ENCODE measurements around the gene TSC2.

Gene TSC2

DNA sequence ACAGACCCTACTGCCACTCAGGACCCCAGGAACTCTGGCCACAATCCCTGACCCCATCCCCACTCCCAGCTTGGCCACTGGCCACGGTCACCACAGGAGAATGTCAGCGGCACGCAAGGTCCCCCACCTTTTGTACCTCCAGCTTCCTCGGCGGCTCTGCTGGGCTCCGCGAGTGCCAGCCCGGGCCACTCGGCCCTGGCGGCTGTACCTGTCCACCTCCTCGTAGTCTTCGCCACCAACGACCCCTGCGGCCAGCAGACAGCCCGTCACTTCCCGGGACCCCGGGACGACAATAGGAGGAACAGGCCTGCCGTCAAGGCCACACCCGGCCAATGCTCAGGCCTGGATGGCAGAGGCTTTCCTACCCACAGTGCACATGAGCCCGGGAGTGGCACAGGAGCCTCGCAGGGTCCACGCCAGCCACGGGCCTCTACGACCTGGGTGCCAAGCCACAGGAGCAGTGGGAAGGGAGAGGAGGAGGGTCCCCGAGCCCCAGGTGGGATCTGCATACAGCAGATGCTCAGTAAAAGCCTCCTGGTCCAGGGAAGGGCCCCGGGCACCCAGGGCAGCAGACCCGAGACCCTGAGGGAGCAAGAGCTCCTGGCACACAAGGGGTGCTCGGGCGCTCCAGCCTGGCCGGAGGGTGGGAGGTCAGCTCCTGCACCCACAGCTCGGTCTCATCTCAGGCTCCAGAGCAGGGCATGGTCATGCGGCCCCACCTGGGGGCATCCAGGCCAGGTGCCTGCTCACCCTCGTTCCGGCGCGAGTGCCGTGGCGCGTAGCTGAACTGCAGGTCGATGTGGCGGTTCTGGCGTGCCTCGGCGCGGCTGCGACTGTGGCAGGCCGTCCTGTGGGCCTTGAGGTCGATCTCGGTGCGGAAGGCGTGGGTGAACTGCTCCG lies 46.1 kb upstream of the TSC2 start:
- TF ChIP-seq, protein P1, sequence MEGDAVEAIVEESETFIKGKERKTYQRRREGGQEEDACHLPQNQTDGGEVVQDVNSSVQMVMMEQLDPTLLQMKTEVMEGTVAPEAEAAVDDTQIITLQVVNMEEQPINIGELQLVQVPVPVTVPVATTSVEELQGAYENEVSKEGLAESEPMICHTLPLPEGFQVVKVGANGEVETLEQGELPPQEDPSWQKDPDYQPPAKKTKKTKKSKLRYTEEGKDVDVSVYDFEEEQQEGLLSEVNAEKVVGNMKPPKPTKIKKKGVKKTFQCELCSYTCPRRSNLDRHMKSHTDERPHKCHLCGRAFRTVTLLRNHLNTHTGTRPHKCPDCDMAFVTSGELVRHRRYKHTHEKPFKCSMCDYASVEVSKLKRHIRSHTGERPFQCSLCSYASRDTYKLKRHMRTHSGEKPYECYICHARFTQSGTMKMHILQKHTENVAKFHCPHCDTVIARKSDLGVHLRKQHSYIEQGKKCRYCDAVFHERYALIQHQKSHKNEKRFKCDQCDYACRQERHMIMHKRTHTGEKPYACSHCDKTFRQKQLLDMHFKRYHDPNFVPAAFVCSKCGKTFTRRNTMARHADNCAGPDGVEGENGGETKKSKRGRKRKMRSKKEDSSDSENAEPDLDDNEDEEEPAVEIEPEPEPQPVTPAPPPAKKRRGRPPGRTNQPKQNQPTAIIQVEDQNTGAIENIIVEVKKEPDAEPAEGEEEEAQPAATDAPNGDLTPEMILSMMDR (IDR thresholded peaks at IDR 0.05; ENCODE audit: low read depth, low read length) = no peak
- no peak overlapping the region for H3K4me3 ChIP-seq (replicated peaks in 1 of 2; ENCODE audit: low read depth in 2 of 2, low read length in 2 of 2)
- DNase-seq (ENCODE audit: low read depth in 2 of 2) = no peak

DNA sequence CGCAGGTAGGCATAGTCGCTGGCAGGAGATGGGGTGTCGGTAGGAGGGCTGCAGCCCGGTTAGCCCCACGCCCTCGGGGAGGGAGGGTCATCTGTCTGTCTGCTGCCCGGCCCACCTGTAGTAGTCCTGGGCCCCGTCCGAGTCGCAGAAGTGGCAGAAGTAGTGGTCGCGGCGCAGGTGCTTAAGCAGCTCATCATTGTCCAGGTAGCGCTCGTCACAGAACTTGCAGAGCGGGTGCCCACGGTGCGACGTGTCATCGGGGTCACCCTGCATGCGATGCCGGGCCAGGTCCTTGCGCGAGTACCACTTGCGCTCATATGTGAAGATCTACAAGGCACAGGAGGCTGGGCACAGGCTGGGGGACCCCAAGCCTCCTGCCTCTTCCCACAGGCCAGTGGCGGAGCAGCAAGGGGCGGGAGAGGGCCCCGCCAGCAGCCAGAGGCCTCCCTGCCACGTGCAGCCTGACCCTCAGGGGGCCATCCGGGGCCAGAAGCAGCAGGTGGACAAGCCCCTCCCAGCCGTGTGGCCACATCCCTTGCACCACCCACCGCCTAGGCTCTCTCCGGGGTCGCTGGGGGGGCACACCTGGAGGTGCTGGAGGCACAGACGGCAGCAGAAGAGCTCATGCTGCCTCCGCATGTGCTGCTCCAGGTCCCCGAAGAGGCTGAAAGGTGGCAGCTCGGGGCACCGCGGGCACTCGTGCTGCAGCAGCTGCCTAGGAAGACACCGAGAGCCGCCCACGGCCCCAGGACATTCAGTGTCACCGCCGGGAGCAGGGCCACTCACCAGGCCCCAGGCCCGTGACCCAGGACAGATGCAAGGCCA lies 45.2 kb upstream of the TSC2 start:
- no peak for DNase-seq (ENCODE audit: low read depth in 2 of 2)
- TF ChIP-seq, protein P1 (IDR thresholded peaks at IDR 0.05; ENCODE audit: low read depth, low read length) = no peak
- H3K4me3 ChIP-seq (replicated peaks in 1 of 2; ENCODE audit: low read depth in 2 of 2, low read length in 2 of 2) = no peak overlapping the region

DNA sequence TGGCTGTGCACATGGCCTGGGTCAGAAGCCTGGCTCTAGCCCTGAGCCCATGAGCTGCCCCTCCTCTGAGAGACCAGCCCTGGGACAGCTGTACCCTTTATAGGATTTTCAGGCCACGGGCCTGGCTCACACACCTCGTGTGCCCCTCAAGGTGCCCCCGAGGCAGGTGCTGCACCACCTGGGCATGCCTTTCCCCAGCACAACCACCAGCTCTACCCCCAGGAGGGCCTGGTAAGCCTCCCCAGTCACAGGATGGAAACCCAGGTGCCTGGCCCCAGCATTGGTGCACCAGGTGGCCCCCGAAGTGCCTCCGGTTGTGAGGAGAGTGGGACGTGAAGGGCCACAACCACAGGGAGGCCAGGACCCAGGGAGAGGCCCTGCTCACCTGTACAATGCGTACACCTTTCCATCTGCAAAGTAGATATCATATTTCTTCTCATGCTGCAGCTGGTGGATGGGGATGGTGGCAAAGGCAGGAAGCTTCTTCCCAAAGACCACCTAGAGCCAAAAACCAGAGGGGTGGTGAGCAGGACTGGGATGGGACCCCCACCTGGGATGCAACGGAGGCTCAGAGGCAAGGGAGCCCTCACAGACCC lies 44.5 kb upstream of the TSC2 start:
- H3K4me3 ChIP-seq (replicated peaks in 1 of 2; ENCODE audit: low read depth in 2 of 2, low read length in 2 of 2) = no peak overlapping the region
- DNase-seq (ENCODE audit: low read depth in 2 of 2) = no peak
- TF ChIP-seq, protein P1 (IDR thresholded peaks at IDR 0.05; ENCODE audit: low read depth, low read length) = no peak

DNA sequence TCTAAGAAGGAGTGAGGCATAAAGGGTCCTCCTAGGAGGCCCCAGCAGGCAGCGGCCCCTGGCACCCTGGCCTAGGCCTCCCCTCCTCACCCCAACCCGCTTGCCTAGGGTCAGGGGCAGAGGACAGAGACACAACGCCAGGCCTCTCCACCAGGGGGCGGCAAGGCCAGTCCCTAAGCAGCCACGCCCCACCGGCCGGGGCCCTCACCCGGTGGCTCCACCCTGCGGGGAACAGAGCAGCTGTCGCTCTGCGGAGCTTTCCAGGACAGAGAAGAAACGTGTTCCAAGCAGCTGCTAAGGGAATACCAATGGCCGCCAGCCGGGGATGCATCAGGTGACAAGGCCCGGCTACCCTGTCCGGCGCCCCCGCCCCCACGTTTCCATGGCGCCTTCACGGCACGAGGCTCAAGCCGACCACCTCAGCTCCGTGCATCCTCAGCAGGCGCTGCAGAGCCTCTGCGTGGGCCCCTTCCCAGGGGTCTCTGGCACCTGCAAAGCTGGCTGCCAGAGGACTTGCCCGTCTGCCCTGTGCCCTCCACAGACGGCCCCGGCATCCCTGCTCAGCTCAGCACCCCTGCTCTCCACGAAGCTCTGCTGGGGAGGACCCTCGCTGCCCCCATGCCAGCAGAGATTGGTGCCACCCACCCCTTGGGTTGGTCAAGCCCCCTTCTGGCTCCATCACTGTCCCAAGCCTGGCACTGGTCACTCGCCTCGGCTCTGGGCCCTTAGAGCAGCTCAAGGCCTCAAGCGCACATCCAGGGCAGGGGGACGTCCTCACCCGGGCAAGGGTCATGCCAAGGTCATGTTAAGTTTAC lies 43.8 kb upstream of the TSC2 start:
- H3K4me3 ChIP-seq (replicated peaks in 1 of 2; ENCODE audit: low read depth in 2 of 2, low read length in 2 of 2) = peak overlapping the region in 1 of 2 donors; percentile 4
- TF ChIP-seq, protein P1 (IDR thresholded peaks at IDR 0.05; ENCODE audit: low read depth, low read length) = peak; percentile 98
- DNase-seq (ENCODE audit: low read depth in 2 of 2) = peak; percentile 87

DNA sequence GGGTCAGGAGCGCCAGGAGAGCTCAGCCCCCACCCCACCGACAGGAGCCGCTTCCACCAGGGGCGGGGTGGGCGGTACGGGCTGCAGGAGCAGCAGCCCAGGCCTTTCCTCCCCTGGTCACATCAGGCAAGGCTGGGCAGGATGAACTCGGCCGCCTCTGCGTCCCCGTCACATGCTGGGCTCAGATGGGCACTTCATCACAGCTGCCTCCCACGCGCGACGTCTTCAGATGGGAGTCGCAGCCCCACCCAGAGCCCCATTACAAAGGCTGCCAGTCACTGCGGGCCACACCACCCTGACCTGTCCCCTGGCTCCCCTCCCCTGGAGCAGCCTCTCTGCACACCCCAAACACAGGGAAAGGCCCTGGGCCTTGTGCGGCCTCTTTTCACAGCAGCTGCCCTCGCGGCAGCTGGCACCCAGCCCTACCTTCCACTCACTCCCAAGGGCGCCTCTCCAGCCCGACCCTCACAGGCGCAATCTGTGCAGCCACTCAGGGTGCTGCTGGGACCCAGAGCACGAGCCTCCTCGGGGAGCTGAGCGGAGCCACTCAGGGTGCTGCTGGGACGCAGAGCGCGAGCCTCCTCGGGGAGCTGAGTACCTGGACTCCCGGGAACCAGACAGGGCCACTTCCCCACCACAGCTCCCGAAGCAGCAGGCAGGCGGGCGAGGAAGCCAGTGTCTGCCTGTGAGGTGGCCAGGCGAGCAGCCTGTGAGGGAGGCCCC lies 42.8 kb upstream of the TSC2 start:
- DNase-seq (ENCODE audit: low read depth in 2 of 2) = no peak
- H3K4me3 ChIP-seq (replicated peaks in 1 of 2; ENCODE audit: low read depth in 2 of 2, low read length in 2 of 2) = no peak overlapping the region
- TF ChIP-seq, protein P1 (IDR thresholded peaks at IDR 0.05; ENCODE audit: low read depth, low read length) = no peak
